Esophagus mucosa (tissue), 1 donor: Measurements from ENCODE around the gene ADCY4. TPM values are rescaled to one million over a fixed set of nuclear protein-coding genes. Genes with fewer than 3 reads are reported as not detected.
"Not testable (repeated sequence)": the region's sequence is repeated elsewhere in the genome, so short reads cannot be mapped to it uniquely, and the experiment has no call there.

ENCODE experiments used
- ATAC-seq: fragments of 200-7000 bp; cut with Tn5 transposase; one replicate; pipeline ENCODE4 v1.9.1; 2020
- total RNA-seq: library from RNA; stranded (reverse); gene quantifications from one replicate; pipeline ENCODE4 v1.2.4, GENCODE V29; 2023
- donor health status: DM: yes; HTN: yes; CAD: no.

Gene ADCY4
- total RNA-seq, 1 donor from 2014 or later: 4.5 TPM

GRCh38 chr14:24366721-24367513 lies 32.0 kb upstream of the ADCY4 start:
- ATAC-seq: peak; percentile 83

- no peak for ATAC-seq
These were observed 31.5 kb upstream of the ADCY4 start for GRCh38 chr14:24366413-24366720.

GRCh38 chr14:24365600-24366412 lies 30.9 kb upstream of the ADCY4 start:
- ATAC-seq: peak; percentile 72

GRCh38 chr14:24364841-24365240 lies 30.0 kb upstream of the ADCY4 start:
- ATAC-seq: no peak

- ATAC-seq: no peak
These were observed 28.5 kb upstream of the ADCY4 start for GRCh38 chr14:24363401-24363800.

DNA sequence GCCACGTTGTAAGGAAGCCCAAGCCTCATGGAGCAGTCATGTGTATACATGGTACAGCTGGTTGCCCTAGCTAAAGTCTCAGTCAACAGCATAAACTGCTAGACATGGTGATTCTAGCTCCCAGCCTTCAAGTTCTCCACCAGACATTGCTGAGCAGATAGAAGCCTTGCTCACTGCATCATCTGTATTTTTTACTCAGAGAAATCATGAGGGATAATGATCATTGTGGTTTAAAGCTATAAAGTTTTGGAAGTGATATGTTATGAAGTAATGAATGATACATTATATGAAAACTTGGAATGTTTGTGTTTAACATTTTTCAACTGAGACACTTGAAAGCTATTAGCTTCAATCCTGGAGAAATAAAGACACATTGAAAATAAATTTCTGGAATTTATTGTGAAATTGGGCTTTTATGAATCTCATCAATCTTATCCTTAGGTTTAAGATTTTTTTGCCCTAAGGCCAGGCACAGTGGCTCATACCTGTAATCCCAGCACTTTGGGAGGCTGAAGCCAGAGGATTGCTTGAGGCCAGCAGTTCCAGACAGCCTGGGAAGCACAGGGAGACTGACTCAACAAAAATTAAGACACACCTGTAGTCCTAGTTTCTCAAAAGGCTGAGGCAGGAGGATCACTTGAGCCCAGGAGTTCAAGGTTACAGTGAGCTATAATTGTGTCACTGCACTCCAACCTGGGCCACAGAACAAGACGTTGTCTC lies 27.5 kb upstream of the ADCY4 start:
- ATAC-seq: no peak

GRCh38 chr14:24361326-24361725 lies 26.5 kb upstream of the ADCY4 start:
- ATAC-seq: no peak

DNA sequence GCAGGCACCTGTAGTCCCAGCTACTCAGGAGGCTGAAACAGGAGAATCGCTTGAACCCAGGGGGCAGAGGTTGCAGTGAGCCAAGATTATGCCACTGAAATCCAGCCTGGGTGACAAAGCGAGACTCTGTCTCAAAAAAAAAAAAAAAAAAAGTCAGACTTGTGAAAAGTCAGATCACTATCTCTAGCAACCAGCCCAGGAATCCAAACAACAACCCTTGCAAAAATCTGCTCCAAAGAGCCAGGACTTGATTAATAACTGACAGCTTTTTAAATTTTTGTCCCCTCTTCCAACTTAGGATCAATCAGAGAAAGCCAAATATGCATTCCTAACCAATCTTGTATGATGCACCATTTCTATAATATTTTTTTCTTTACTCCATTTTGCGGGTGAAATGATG lies 25.4 kb upstream of the ADCY4 start:
- ATAC-seq: no peak

GRCh38 chr14:24356208-24356607 lies 21.3 kb upstream of the ADCY4 start:
- ATAC-seq: no peak

- no peak for ATAC-seq
These were observed 20.1 kb upstream of the ADCY4 start for GRCh38 chr14:24355009-24355408.

- ATAC-seq: not testable (repeated sequence)
These were observed 19.6 kb upstream of the ADCY4 start for GRCh38 chr14:24354482-24354825.

DNA sequence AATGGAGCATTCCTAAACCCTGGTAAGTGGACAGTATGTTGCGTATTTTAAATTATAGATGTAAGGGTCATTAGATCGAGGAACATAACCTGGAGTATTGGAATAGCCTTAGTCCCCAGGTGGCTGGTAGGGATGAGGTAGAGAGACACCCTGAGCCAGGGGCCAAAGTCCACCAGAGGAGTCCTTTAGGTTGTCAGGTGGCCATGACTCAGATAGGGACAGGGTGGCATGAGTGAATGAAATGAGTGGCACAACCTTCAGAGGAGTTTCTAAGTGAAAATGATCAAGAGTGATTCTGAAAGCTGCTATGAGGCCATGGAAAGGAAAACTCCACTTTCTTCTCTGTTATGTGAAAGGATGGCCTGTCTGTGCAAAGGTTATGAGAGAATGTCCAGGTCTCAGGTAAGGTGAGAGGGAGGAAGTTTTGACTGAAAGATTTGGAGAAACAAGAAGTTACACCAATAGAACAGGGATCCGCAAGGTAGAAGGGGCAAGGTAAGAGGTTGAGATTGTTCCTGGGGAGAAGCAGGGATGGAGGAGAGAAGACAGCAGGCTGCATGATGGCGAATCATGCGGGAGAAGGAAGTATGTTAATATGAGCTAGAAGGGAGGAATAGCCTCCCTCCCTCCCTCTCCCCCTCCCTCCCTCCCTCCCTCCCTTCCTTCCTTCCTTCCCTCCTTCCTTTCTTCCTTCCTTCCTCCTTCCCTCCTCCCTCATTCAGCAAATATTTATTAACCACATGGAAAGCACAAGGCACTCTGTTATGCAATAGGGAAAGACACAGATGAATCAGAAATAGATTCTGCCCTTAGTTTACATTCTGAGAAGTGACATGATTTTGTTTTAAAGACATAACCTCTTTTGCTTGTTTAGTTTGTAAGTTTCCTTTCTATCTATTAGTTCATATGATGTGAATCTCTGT lies 18.9 kb upstream of the ADCY4 start:
- no peak for ATAC-seq

- ATAC-seq: peak; percentile 41
These were observed 16.6 kb upstream of the ADCY4 start for GRCh38 chr14:24351517-24351916.

- no peak for ATAC-seq
These were observed 14.9 kb upstream of the ADCY4 start for GRCh38 chr14:24349742-24350141.

GRCh38 chr14:24348186-24348585 lies 13.3 kb upstream of the ADCY4 start:
- ATAC-seq: no peak

- ATAC-seq: no peak
These were observed 12.3 kb upstream of the ADCY4 start for GRCh38 chr14:24347134-24347533.

DNA sequence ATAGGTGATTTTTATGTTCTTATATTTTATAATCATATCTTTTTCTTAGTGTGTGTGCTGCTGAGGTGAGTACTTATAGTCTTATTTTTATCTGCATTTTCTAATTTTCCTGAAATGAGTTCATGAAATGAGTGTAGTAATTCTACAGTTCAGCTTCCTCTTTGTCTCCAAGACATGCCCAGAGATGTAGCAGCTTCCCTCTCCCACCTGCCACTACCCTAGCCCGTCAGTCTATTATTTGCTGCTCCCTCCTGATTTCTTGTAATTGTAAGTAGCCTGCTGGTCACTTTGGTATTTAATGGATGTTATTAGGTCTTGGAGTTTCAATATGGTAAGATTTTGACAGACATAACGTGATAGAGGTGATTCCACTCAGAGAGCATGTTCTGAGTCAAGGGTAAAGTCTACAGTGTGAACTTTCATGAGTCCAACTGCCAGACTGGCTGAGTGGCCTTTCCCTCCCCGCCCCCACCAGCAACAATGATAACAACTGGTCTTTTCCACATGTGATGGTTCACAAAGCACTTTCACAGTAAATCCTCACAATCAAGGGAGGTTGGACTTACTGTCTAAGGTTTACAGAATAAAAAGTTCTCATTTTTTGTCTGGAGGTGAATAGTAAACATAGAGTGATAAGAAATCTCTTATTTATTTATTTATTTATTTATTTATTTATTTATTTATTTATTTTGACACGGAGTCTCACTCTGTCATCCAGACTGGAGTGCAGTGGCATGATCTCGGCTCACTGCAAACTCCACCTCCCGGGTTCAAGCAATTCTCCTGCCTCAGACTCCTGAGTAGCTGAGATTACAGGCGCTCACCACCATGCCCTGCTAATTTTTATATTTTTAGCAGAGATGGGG lies 9.2 kb upstream of the ADCY4 start:
- no peak for ATAC-seq

DNA sequence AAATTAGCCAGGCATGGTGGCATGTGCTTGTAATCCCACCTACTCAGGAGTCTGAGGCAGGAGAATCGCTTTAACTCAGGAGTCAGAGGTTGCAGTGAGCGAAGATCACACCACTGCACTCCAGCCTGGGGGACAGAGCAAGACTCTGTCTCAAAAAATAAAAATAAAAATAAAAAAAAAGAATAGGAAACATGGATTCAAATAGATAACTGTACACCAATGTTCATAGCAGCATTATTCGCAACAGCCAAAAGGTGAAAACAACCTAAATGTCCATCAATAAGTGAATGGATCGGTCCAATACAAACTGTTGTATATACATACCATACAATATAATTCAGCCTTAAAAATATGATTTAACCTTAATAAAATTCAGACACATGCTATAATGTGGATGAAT lies 8.0 kb upstream of the ADCY4 start:
- ATAC-seq: no peak

GRCh38 chr14:24340606-24341005 lies 5.7 kb upstream of the ADCY4 start:
- no peak for ATAC-seq

- ATAC-seq: peak; percentile 78
These were observed 4.6 kb upstream of the ADCY4 start, which contains the start of gene RIPK3 for GRCh38 chr14:24339284-24340151. RIPK3 (minus strand) TSS chr14:24339991; CDS start chr14:24339826, 165 bp downstream.
